ENCODE results near the gene CYP1B1.

GRCh38 chr2:38115216-38116032 lies 39.5 kb upstream of the CYP1B1 start:
- no peak for TF ChIP-seq POLR2A (IDR thresholded peaks at IDR 0.05)
- TF ChIP-seq, protein P1, sequence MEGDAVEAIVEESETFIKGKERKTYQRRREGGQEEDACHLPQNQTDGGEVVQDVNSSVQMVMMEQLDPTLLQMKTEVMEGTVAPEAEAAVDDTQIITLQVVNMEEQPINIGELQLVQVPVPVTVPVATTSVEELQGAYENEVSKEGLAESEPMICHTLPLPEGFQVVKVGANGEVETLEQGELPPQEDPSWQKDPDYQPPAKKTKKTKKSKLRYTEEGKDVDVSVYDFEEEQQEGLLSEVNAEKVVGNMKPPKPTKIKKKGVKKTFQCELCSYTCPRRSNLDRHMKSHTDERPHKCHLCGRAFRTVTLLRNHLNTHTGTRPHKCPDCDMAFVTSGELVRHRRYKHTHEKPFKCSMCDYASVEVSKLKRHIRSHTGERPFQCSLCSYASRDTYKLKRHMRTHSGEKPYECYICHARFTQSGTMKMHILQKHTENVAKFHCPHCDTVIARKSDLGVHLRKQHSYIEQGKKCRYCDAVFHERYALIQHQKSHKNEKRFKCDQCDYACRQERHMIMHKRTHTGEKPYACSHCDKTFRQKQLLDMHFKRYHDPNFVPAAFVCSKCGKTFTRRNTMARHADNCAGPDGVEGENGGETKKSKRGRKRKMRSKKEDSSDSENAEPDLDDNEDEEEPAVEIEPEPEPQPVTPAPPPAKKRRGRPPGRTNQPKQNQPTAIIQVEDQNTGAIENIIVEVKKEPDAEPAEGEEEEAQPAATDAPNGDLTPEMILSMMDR (IDR thresholded peaks at IDR 0.05), result peak; percentile 55 to 95 (median 92)

Data from esophagus squamous epithelium (tissue), 4 donors.